WTC11 (cell line): Measurements from ENCODE around the gene LRMDA.

Experiments used
- ATF1 ChIP-seq: sonication (generic); formaldehyde crosslinking; IDR thresholded peaks from 2 replicates; pipeline ENCODE4 v1.8.1; 2023; ENCODE audit warnings: mild to moderate bottlenecking, moderate library complexity, missing genetic modification reagents
- ELF4 ChIP-seq: sonication (generic); formaldehyde crosslinking; IDR thresholded peaks from 2 replicates; pipeline ENCODE4 v1.8.1; 2022; ENCODE audit warnings: low read depth, mild to moderate bottlenecking, moderate library complexity, missing genetic modification reagents
- MYBL2 ChIP-seq: sonication (generic); formaldehyde crosslinking; IDR thresholded peaks from 2 replicates; pipeline ENCODE4 v1.8.1; 2023; ENCODE audit warnings: mild to moderate bottlenecking, moderate library complexity, missing genetic modification reagents
- NFYB ChIP-seq: sonication (generic); formaldehyde crosslinking; conservative IDR thresholded peaks from 2 replicates; pipeline ENCODE4 v1.8.0; 2022; ENCODE audit warnings: low read depth, missing genetic modification reagents
- RELA ChIP-seq: sonication (generic); formaldehyde crosslinking; IDR thresholded peaks from 2 replicates; pipeline ENCODE4 v1.8.1; 2022; ENCODE audit warnings: missing genetic modification reagents, mild to moderate bottlenecking, borderline replicate concordance
- ZNF263 ChIP-seq: sonication (generic); formaldehyde crosslinking; IDR thresholded peaks from 2 replicates; pipeline ENCODE4 v1.8.1; 2022; ENCODE audit warnings: low read depth, mild to moderate bottlenecking, moderate library complexity, missing genetic modification reagents
- TF ChIP-seq, protein P1 (sequence below): fragments of 200-600 bp; IDR thresholded peaks from 2 replicates; pipeline ENCODE4 v1.8.0; 2022; ENCODE audit warnings: antibody characterized with exemption
- TF ChIP-seq, protein P2 (sequence below): sonication (generic); formaldehyde crosslinking; IDR thresholded peaks from 2 replicates; pipeline ENCODE4 v1.8.0; 2022; ENCODE audit warnings: mild to moderate bottlenecking, missing genetic modification reagents
- TF ChIP-seq, protein P3 (sequence below): sonication (generic); formaldehyde crosslinking; conservative IDR thresholded peaks from 2 replicates; pipeline ENCODE4 v1.8.1; 2022; ENCODE audit warnings: mild to moderate bottlenecking, missing genetic modification reagents
- TF ChIP-seq, protein P4 (sequence below): sonication (generic); formaldehyde crosslinking; IDR thresholded peaks from 2 replicates; pipeline ENCODE4 v1.8.1; 2023; ENCODE audit warnings: mild to moderate bottlenecking, moderate library complexity, missing genetic modification reagents
- TF ChIP-seq, protein P5 (sequence below): sonication (generic); formaldehyde crosslinking; IDR thresholded peaks from 2 replicates; pipeline ENCODE4 v1.8.0; 2022; ENCODE audit warnings: mild to moderate bottlenecking, missing genetic modification reagents

DNA sequence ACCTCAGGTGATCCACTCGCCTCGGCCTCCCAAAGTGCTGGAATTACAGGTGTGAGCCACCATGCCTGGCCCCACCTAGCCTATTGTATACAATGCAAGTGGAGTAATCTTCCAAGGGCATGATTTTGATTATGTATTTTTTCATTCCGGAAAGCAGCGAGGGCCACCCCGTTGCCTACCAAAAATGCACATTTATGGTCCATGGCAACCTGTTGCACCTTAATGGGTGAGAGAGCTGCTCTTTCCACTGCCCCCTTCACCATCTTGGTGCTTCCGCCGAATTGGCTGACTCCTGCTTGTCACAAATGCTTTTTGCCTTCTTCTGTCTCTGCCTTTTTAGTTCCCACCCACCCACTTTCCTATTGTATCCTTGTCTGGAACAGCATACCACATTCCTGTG lies 699.5 kb downstream of the LRMDA start:
- TF ChIP-seq ZNF263 (CRISPR knock-in tag), result no peak
- TF ChIP-seq, protein P1, sequence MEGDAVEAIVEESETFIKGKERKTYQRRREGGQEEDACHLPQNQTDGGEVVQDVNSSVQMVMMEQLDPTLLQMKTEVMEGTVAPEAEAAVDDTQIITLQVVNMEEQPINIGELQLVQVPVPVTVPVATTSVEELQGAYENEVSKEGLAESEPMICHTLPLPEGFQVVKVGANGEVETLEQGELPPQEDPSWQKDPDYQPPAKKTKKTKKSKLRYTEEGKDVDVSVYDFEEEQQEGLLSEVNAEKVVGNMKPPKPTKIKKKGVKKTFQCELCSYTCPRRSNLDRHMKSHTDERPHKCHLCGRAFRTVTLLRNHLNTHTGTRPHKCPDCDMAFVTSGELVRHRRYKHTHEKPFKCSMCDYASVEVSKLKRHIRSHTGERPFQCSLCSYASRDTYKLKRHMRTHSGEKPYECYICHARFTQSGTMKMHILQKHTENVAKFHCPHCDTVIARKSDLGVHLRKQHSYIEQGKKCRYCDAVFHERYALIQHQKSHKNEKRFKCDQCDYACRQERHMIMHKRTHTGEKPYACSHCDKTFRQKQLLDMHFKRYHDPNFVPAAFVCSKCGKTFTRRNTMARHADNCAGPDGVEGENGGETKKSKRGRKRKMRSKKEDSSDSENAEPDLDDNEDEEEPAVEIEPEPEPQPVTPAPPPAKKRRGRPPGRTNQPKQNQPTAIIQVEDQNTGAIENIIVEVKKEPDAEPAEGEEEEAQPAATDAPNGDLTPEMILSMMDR, result no peak
- TF ChIP-seq RELA (CRISPR knock-in tag), result no peak
- TF ChIP-seq, protein P2, sequence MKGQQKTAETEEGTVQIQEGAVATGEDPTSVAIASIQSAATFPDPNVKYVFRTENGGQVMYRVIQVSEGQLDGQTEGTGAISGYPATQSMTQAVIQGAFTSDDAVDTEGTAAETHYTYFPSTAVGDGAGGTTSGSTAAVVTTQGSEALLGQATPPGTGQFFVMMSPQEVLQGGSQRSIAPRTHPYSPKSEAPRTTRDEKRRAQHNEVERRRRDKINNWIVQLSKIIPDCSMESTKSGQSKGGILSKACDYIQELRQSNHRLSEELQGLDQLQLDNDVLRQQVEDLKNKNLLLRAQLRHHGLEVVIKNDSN (CRISPR knock-in tag), result no peak
- no peak for TF ChIP-seq ELF4 (CRISPR knock-in tag)
- TF ChIP-seq, protein P3, sequence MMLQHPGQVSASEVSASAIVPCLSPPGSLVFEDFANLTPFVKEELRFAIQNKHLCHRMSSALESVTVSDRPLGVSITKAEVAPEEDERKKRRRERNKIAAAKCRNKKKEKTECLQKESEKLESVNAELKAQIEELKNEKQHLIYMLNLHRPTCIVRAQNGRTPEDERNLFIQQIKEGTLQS, result no peak
- TF ChIP-seq NFYB (CRISPR knock-in tag), result no peak
- TF ChIP-seq, protein P4, sequence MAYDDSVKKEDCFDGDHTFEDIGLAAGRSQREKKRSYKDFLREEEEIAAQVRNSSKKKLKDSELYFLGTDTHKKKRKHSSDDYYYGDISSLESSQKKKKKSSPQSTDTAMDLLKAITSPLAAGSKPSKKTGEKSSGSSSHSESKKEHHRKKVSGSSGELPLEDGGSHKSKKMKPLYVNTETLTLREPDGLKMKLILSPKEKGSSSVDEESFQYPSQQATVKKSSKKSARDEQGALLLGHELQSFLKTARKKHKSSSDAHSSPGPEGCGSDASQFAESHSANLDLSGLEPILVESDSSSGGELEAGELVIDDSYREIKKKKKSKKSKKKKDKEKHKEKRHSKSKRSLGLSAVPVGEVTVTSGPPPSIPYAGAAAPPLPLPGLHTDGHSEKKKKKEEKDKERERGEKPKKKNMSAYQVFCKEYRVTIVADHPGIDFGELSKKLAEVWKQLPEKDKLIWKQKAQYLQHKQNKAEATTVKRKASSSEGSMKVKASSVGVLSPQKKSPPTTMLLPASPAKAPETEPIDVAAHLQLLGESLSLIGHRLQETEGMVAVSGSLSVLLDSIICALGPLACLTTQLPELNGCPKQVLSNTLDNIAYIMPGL, result no peak
- no peak for TF ChIP-seq MYBL2 (CRISPR knock-in tag)
- TF ChIP-seq ATF1 (CRISPR knock-in tag), result no peak
- TF ChIP-seq, protein P5, sequence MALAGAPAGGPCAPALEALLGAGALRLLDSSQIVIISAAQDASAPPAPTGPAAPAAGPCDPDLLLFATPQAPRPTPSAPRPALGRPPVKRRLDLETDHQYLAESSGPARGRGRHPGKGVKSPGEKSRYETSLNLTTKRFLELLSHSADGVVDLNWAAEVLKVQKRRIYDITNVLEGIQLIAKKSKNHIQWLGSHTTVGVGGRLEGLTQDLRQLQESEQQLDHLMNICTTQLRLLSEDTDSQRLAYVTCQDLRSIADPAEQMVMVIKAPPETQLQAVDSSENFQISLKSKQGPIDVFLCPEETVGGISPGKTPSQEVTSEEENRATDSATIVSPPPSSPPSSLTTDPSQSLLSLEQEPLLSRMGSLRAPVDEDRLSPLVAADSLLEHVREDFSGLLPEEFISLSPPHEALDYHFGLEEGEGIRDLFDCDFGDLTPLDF (CRISPR knock-in tag), result no peak
